Kidney (tissue), 14 donors: Measurements from ENCODE around the gene BLM. TPM values are rescaled to one million over a fixed set of nuclear protein-coding genes. Genes with fewer than 3 reads are reported as not detected.

ENCODE experiments used
- DNase-seq, 5 donors: peaks; one replicate each; pipeline ENCODE4 v3.0.0-alpha.2; 2013 to 2020
- FAIRE-seq: peaks from 2 replicates; lab custom pipeline; 2012; peaks lifted over from hg19 to GRCh38; lab: Jason Lieb, UNC
- H3K27ac ChIP-seq, 2 donors: one replicate each; pipeline ENCODE4 v1.7.0; 2013; ENCODE audit warnings: low read depth in 2 of 2, low read length in 2 of 2, inconsistent platforms in 1 of 2
- H3K27me3 ChIP-seq: one replicate; pipeline ENCODE4 v1.7.1; 2013; ENCODE audit warnings: low read length, inconsistent platforms; ENCODE audit not compliant: control insufficient read depth, insufficient read depth
- H3K36me3 ChIP-seq, 3 donors: one replicate each; pipeline versions ENCODE4 v1.7.0 to v1.7.1; 2013; ENCODE audit warnings: low read length in 3 of 3, control low read depth in 1 of 3, inconsistent platforms in 1 of 3; ENCODE audit not compliant: insufficient read depth in 3 of 3, control insufficient read depth in 2 of 3
- H3K4me1 ChIP-seq, 3 donors: one replicate each; pipeline versions ENCODE4 v1.7.0 to v1.7.1; 2013; ENCODE audit warnings: low read length in 3 of 3, inconsistent platforms in 1 of 3, low read depth in 1 of 3; ENCODE audit not compliant: control insufficient read depth in 2 of 3, insufficient read depth in 2 of 3
- H3K4me3 ChIP-seq, 3 donors: one replicate each; pipeline versions ENCODE4 v1.7.0 to v1.8.1; 2013; ENCODE audit warnings: low read length in 3 of 3, control low read depth in 1 of 3, inconsistent platforms in 1 of 3
- H3K9ac ChIP-seq, 3 donors: one replicate each; pipeline versions ENCODE4 v1.7.0 to v1.7.1; 2013; ENCODE audit warnings: low read length in 3 of 3, control low read depth in 1 of 3, inconsistent platforms in 1 of 3
- H3K9me3 ChIP-seq, 3 donors: one replicate each; pipeline versions ENCODE4 v1.7.0 to v1.7.1; 2013; ENCODE audit warnings: low read length in 3 of 3, control low read depth in 1 of 3, inconsistent platforms in 1 of 3; ENCODE audit not compliant: control insufficient read depth in 2 of 3, insufficient read depth in 1 of 3
- CTCF ChIP-seq: IDR thresholded peaks from 3 replicates; pipeline ENCODE4 v1.5.1; 2012; ENCODE audit warnings: mild to moderate bottlenecking, moderate library complexity, borderline replicate concordance; ENCODE audit not compliant: insufficient read depth; ENCODE audit errors: extremely low read depth
- intact Hi-C: fragments of 100-400 bp; cut with DNase I; formaldehyde crosslinking; loops from one replicate; pipeline ENCODE4 v1.11.1; 2022
- polyA plus RNA-seq: library from polyadenylated mRNA; stranded (reverse); fragments of 350-450 nt; fragmentation: Illumina TruSeq; extraction: RNeasy Lipid Tissue Mini Kit (QIAGEN cat#74804); gene quantifications from one replicate; pipeline ENCODE4 v1.2.3, GENCODE V29; 2014; ENCODE audit warnings: low read depth, low replicate concordance; ENCODE audit not compliant: insufficient read depth
- total RNA-seq: library from RNA; stranded (reverse); fragmentation: NEBNext Ultra II Directional; extraction: Animal tissue kit (Norgen Biotek cat#: 25700); gene quantifications from one replicate; pipeline ENCODE4 v1.2.1, GENCODE V29; 2021
- donor health status: control.
- donor health status: control.
- donor health status: control.
- donor health status: control.
- donor health status: control.
- donor health status: DM: yes; HTN: yes; CAD: no.
- donor health status: Normal renal cell carcinoma (clear cell type).

The BLM gene
- total and polyA plus RNA-seq, 2 donors from 2014 or later, result 1.1 to 2.8 TPM

GRCh38 chr15:90801803-90802202 lies 84.7 kb downstream of the BLM start:
- no peaks in the 10 kb centered on the region for H3K4me1 ChIP-seq
- intact Hi-C loops, result no loop called here
- no peak overlapping the region for H3K27ac ChIP-seq
- H3K9ac ChIP-seq, result no peak overlapping the region
- TF ChIP-seq CTCF, result no peak
- DNase-seq (no peak), FAIRE-seq (no peak)
- H3K27me3 ChIP-seq, result no peaks in the 10 kb centered on the region
- H3K4me3 ChIP-seq, result no peak overlapping the region
- no peaks in the 10 kb centered on the region for H3K9me3 ChIP-seq
- H3K36me3 ChIP-seq, result no peaks in the 10 kb centered on the region

- no peak overlapping the region for H3K9ac ChIP-seq
- intact Hi-C loops, result no loop called here
- no peak overlapping the region for H3K27ac ChIP-seq
- no peak for FAIRE-seq
- H3K9me3 ChIP-seq, result no peaks in the 10 kb centered on the region
- no peak for DNase-seq
- H3K4me1 ChIP-seq, result no peaks in the 10 kb centered on the region
- no peak overlapping the region for H3K4me3 ChIP-seq
- H3K27me3 ChIP-seq, result no peaks in the 10 kb centered on the region
- H3K36me3 ChIP-seq, result no peaks in the 10 kb centered on the region
- no peak for TF ChIP-seq CTCF
Measured at GRCh38 chr15:90807074-90807785, 90.1 kb downstream of the BLM start.

- Histone ChIP-seq H3K36me3 (no peaks in the 10 kb centered on the region), H3K9ac (no peak overlapping the region), H3K27me3 (no peaks in the 10 kb centered on the region), H3K4me1 (no peaks in the 10 kb centered on the region), H3K27ac (no peak overlapping the region), H3K9me3 (no peaks in the 10 kb centered on the region), H3K4me3 (no peak overlapping the region)
- no peak for TF ChIP-seq CTCF
- no peak for DNase-seq
- intact Hi-C loops, result no loop called here
- FAIRE-seq, result no peak
Measured at GRCh38 chr15:90807786-90808086, 90.6 kb downstream of the BLM start.
